LNCAP (cell line): ENCODE measurements around the gene DCUN1D2.

Experiments
- CTCF ChIP-seq: fragments of 450-650 bp; IDR thresholded peaks from 2 replicates; pipeline ENCODE4 v1.5.1; 2017; ENCODE audit warnings: mild to moderate bottlenecking

The DCUN1D2 gene

GRCh38 chr13:113535381-113535781, 44.9 kb upstream of the DCUN1D2 start:
- no peak for TF ChIP-seq CTCF

- TF ChIP-seq CTCF, result no peak
Observed at GRCh38 chr13:113534236-113534860, 43.8 kb upstream of the DCUN1D2 start.

- TF ChIP-seq CTCF, result no peak
Observed at GRCh38 chr13:113533161-113533840, 42.8 kb upstream of the DCUN1D2 start.

GRCh38 chr13:113532156-113532806, 41.8 kb upstream of the DCUN1D2 start:
- no peak for TF ChIP-seq CTCF

GRCh38 chr13:113531041-113531873, 40.7 kb upstream of the DCUN1D2 start:
- no peak for TF ChIP-seq CTCF

GRCh38 chr13:113528813-113529180, 38.3 kb upstream of the DCUN1D2 start:
- no peak for TF ChIP-seq CTCF

- no peak for TF ChIP-seq CTCF
Observed at GRCh38 chr13:113528101-113528812, 37.7 kb upstream of the DCUN1D2 start.
